ENCODE measurements around the gene CCDC200. TPM values are rescaled to one million over a fixed set of nuclear protein-coding genes. Genes with fewer than 3 reads are reported as not detected.

Gene CCDC200
- total RNA-seq, 2 experiments from 2014 or later, result 0.53 TPM; not detected in 1

GRCh38 chr17:43171586-43172487 lies 56.6 kb downstream of the CCDC200 start:
- Mint-ChIP-seq H3K9me3 (no peaks in the 10 kb centered on the region), H3K4me3 (no peak overlapping the region), H3K36me3 (ENCODE audit: low read depth) (peaks cover 31% of the 10 kb centered on the region), H3K4me1 (peaks cover 43% of the 10 kb centered on the region), H3K27ac (no peak overlapping the region), H3K27me3 (no peaks in the 10 kb centered on the region)
- ChIA-PET CTCF (interaction anchor here (0.7 to 1.7 kb wide), 6 partner anchors 43 to 348 kb away, joined by 3 to 8 read pairs (median 4); partner anchors contain the start of genes BECN1 and BRCA1), POLR2A (interaction anchor here (0.7 to 6.1 kb wide), 25 partner anchors 12 to 1152 kb away, joined by 3 to 105 read pairs (median 4); partner anchors contain the start of genes AARSD1, BRCA1, DHX8 and NKIRAS2)
- DNase-seq, result peak; percentile 19

Other genes starting within 250 kb of the CCDC200 start
- gene PTGES3L, start 248.5 kb downstream of the CCDC200 start, total RNA-seq, result under 1 TPM; 0.40 to 0.65 TPM
- 10 to 100 TPM; 17.1 to 17.3 TPM for gene RUNDC1, start 248.1 kb downstream of the CCDC200 start, total RNA-seq
- 100 to 1,000 TPM; 880 to 892 TPM for gene RPL27, start 230.2 kb downstream of the CCDC200 start, total RNA-seq
- 100 to 1,000 TPM; 149 to 154 TPM for gene IFI35, start 221.8 kb downstream of the CCDC200 start, total RNA-seq
- gene VAT1, start 206.2 kb downstream of the CCDC200 start, total RNA-seq, result 10 to 100 TPM; 15.0 to 16.6 TPM
- gene RND2, start 203.4 kb downstream of the CCDC200 start, total RNA-seq, result not detected
- gene BRCA1, start 103.3 kb downstream of the CCDC200 start, total RNA-seq, result 10 to 100 TPM; 62.5 to 66.5 TPM
- 10 to 100 TPM; 68.1 to 69.8 TPM for gene NBR1, start 57.4 kb downstream of the CCDC200 start, total RNA-seq
- gene TMEM106A, start 16.7 kb downstream of the CCDC200 start, total RNA-seq, result 10 to 100 TPM; 12.9 to 13.8 TPM
- 1,000 to 10,000 TPM; 6,842 to 7,042 TPM for gene RNU2-1, start 5.4 kb upstream of the CCDC200 start, total RNA-seq
- 1 to 10 TPM; 5.5 to 6.4 TPM for gene ARL4D, start 170.4 kb upstream of the CCDC200 start, total RNA-seq